Measurements from ENCODE around the gene CMTM2. TPM values are rescaled to one million over a fixed set of nuclear protein-coding genes. Genes with fewer than 3 reads are reported as not detected.

The CMTM2 gene, protein sequence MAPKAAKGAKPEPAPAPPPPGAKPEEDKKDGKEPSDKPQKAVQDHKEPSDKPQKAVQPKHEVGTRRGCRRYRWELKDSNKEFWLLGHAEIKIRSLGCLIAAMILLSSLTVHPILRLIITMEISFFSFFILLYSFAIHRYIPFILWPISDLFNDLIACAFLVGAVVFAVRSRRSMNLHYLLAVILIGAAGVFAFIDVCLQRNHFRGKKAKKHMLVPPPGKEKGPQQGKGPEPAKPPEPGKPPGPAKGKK
- total RNA-seq (ENCODE audit: low replicate concordance) = not detected in 2 replicates

DNA sequence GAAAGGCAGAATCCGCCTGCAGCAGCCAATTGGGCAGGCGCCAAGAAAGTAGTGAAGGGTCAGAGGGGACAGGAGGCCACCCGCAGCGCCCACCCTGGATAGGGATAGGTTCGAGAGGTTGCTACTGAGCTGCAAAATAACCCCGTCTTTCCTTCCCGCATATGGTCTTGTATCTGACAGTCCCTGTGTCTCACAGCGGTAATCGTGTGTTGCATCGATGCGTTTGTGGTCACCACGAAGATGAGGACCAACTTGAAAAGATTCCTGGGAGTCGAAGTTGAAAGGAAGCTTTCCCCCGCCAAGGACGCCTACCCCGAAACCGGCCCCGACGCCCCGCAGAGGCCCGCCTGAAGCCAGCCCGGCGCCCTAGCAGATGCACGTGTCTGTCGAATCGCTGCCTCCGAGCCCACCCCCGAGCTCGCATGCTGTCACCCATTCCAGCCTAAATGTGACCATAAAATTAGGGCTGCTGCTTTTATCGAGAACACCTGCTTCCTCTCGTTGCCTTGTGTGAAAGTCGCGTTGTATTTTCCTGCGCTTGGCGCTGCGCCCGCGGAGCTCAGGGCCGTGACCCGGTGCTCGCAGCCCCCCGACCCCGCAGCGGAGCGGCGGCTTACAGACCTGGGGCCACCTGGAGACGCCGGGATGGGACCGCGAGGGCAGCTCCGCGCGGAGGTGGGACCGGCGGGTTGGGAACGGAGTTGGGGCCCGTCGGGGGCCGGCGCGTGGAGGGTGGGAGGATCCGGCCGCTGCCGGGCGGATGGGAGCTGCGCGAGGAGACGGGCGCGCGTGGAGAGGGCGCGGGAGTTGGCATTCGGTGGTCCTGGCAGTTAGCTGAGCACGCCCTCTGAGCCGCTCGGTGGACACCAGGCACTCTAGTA is at the start of gene CMTM2:
CMTM2 (plus strand) TSS at position 813 of the 881 bp plus-strand sequence. CDS start 145 bp downstream, outside the sequence.
- Histone ChIP-seq H3K79me2 (ENCODE audit: low read depth) (no peaks in the 10 kb centered on the region), H3K9me3 (ENCODE audit: low read depth) (no peaks in the 10 kb centered on the region), H3K4me3 (no peak within 1 kb of the TSS), H3K36me3 (no peaks in the 10 kb centered on the region), H3K27me3 (peaks cover 32% of the 10 kb centered on the region), H3K4me1 (peaks cover 16% of the 10 kb centered on the region), H2AFZ (replicated peaks) (no peak within 1 kb of the TSS), H4K20me1 (ENCODE audit: low read depth) (no peaks in the 10 kb centered on the region), H3K27ac (no peak within 1 kb of the TSS), H3K9ac (no peak within 1 kb of the TSS), H3F3A (ENCODE audit: low read depth) (peaks cover 4% of the 10 kb centered on the region), H3K4me2 (peak within 1 kb of the TSS; percentile 1)
- Mint-ChIP-seq H3K27me3 (ENCODE audit: insufficient read depth, low read depth) (peaks cover 11% of the 10 kb centered on the region), H3K4me1 (peaks cover 22% of the 10 kb centered on the region), H3K4me3 (no peak within 1 kb of the TSS), H3K27ac (no peak within 1 kb of the TSS), H3K36me3 (peaks cover 1% of the 10 kb centered on the region), H3K9me3 (peaks cover 2% of the 10 kb centered on the region)
- DNase-seq (ENCODE audit: low spot score) = no peak
- TF ChIP-seq, protein P1, sequence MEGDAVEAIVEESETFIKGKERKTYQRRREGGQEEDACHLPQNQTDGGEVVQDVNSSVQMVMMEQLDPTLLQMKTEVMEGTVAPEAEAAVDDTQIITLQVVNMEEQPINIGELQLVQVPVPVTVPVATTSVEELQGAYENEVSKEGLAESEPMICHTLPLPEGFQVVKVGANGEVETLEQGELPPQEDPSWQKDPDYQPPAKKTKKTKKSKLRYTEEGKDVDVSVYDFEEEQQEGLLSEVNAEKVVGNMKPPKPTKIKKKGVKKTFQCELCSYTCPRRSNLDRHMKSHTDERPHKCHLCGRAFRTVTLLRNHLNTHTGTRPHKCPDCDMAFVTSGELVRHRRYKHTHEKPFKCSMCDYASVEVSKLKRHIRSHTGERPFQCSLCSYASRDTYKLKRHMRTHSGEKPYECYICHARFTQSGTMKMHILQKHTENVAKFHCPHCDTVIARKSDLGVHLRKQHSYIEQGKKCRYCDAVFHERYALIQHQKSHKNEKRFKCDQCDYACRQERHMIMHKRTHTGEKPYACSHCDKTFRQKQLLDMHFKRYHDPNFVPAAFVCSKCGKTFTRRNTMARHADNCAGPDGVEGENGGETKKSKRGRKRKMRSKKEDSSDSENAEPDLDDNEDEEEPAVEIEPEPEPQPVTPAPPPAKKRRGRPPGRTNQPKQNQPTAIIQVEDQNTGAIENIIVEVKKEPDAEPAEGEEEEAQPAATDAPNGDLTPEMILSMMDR (IDR thresholded peaks at IDR 0.05) = no peak
- no peak for TF ChIP-seq EZH2phosphoT487 (IDR thresholded peaks at IDR 0.05)
- peak; percentile 59 for TF ChIP-seq EZH2 (IDR thresholded peaks at IDR 0.05)

DNA sequence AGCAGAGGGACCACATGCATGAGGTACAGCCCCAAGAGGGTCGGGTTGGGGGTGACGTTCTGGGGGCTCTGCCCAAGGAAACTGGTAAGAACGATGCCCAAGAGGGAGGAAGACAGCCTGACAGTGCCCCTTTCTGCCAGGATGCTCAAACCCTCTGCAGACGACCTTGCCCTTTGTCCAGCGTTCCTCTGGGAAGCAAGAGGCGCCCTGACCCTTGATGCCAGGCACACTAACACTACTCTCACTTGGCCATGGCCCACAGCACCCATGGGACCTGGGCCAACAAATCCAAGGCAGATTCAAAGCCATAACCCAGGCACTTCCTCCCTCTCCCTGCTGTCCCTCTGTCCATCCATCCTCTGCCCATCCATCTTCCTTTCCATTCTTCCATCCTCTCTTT is 49.8 kb upstream of the CMTM2 start:
- H3K27ac ChIP-seq = no peak overlapping the region
- H3K79me2 ChIP-seq (ENCODE audit: low read depth) = no peaks in the 10 kb centered on the region
- no peaks in the 10 kb centered on the region for H3K9me3 ChIP-seq (ENCODE audit: low read depth)
- Mint-ChIP-seq H3K9me3 (no peaks in the 10 kb centered on the region), H3K36me3 (peaks cover 7% of the 10 kb centered on the region), H3K4me3 (no peak overlapping the region), H3K27me3 (ENCODE audit: insufficient read depth, low read depth) (peaks cover 2% of the 10 kb centered on the region), H3K4me1 (no peaks in the 10 kb centered on the region), H3K27ac (no peak overlapping the region)
- no peaks in the 10 kb centered on the region for H4K20me1 ChIP-seq (ENCODE audit: low read depth)
- no peaks in the 10 kb centered on the region for H3F3A ChIP-seq (ENCODE audit: low read depth)
- no peak overlapping the region for H3K4me2 ChIP-seq
- no peak for DNase-seq (ENCODE audit: low spot score)
- no peaks in the 10 kb centered on the region for H3K36me3 ChIP-seq
- H3K27me3 ChIP-seq = no peaks in the 10 kb centered on the region
- no peaks in the 10 kb centered on the region for H3K4me1 ChIP-seq
- H3K4me3 ChIP-seq = no peak overlapping the region
- TF ChIP-seq, protein P1 (IDR thresholded peaks at IDR 0.05) = no peak
- TF ChIP-seq EZH2phosphoT487 (IDR thresholded peaks at IDR 0.05) (no peak), EZH2 (IDR thresholded peaks at IDR 0.05) (no peak)
- H3K9ac ChIP-seq = no peak overlapping the region
- no peak overlapping the region for H2AFZ ChIP-seq (replicated peaks)

DNA sequence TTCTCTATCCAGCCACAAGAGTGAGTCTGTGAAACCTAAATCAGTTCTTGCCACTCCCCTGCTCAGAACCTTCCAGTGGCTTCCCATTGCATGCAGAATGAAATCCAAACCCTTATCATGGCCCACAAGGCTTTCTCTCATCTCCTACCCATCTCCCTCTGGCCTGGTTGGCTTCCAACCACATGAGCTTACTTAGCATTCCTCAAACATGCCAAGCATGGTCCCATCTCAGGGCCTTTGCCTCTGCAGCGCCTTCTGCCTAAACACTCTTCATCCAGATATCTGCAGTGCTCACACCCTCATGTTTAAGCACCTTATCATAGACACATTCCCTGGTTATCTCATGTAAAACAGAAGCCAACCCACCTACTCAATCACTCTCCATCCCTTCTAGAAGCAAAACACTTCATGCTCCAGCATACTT is 44.9 kb upstream of the CMTM2 start:
- H3K9me3 Mint-ChIP-seq = no peaks in the 10 kb centered on the region
- Histone ChIP-seq H3F3A (ENCODE audit: low read depth) (no peaks in the 10 kb centered on the region), H3K4me1 (no peaks in the 10 kb centered on the region), H3K36me3 (no peaks in the 10 kb centered on the region), H3K4me3 (no peak overlapping the region), H2AFZ (replicated peaks) (no peak overlapping the region), H3K9ac (no peak overlapping the region), H3K27ac (no peak overlapping the region), H3K9me3 (ENCODE audit: low read depth) (no peaks in the 10 kb centered on the region), H3K79me2 (ENCODE audit: low read depth) (no peaks in the 10 kb centered on the region), H3K4me2 (no peak overlapping the region), H3K27me3 (no peaks in the 10 kb centered on the region), H4K20me1 (ENCODE audit: low read depth) (no peaks in the 10 kb centered on the region)
- H3K27ac Mint-ChIP-seq = no peak overlapping the region
- peaks cover 3% of the 10 kb centered on the region for H3K27me3 Mint-ChIP-seq (ENCODE audit: insufficient read depth, low read depth)
- DNase-seq (ENCODE audit: low spot score) = no peak
- peaks cover 13% of the 10 kb centered on the region for H3K36me3 Mint-ChIP-seq
- TF ChIP-seq, protein P1 (IDR thresholded peaks at IDR 0.05) = no peak
- TF ChIP-seq EZH2 (IDR thresholded peaks at IDR 0.05) = no peak
- no peak for TF ChIP-seq EZH2phosphoT487 (IDR thresholded peaks at IDR 0.05)
- H3K4me3 Mint-ChIP-seq = no peak overlapping the region
- H3K4me1 Mint-ChIP-seq = peaks cover 3% of the 10 kb centered on the region

Data from neural progenitor cell (in vitro differentiated cells).